Measurements from ENCODE around the gene CABLES2. TPM values are rescaled to one million over a fixed set of nuclear protein-coding genes. Genes with fewer than 3 reads are reported as not detected.

Gene CABLES2, protein sequence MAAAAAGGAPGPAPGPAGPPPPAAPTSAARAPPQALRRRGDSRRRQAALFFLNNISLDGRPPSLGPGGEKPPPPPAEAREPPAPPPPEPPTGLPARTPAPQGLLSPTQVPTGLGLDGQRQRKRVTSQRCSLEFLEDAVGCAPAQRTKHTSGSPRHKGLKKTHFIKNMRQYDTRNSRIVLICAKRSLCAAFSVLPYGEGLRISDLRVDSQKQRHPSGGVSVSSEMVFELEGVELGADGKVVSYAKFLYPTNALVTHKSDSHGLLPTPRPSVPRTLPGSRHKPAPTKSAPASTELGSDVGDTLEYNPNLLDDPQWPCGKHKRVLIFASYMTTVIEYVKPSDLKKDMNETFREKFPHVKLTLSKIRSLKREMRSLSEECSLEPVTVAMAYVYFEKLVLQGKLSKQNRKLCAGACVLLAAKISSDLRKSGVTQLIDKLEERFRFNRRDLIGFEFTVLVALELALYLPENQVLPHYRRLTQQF
- total RNA-seq, result 1 to 10 TPM; 2.0 to 3.8 (median 2.2) TPM

DNA sequence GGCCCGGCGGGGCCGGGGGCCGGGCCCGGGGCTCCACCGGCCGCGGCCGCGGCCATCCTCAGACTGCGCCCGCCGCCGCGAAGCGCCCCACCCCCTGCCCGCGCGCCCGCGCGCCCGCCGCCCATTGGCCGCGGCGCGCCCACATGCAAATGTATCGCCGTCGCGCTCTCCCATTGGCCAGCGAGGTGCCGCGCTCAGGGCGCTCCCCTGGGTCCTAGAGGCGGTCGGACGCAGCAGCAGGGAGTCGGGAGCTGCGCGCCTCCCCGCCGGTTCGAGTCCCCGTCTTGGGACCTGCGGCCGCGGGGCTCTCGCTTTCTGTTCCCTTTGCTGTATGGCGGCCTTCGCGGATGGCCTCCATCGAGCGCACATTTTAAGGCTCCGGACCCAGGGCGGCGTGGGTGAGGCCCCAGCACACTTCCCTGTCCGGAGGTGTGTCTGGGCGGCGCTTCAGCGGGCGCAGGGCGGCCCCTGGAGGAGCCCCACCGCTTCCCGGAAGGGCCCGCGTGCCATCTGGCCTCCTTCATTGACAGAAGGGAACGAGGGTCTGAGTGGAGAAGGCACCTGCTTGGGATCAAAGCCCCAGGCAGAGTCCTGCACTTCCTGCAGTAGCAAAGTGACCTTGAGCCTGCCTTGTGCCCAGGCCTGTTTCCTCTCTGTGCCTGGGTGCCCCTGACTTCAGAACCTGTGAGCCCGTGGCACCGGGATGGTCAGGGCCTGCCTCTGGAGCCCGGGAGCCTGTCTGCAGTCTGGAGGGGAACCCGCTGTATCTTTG, at the start of gene CABLES2:
Gene CABLES2 (minus strand): TSS at position 65 of the 772 bp plus-strand sequence. CDS start 9 bp downstream, at position 56.
- Histone ChIP-seq H3K27ac (peak within 1 kb of the TSS; percentile 70 to 82 (median 76)), H3K36me3 (peaks cover 0 to 6% (median 0%) of the 10 kb centered on the region in 3 donors), H3K4me3 (peak within 1 kb of the TSS; percentile 52 to 86 (median 60)), H3K27me3 (no peaks in the 10 kb centered on the region), H3K9me3 (no peaks in the 10 kb centered on the region), H3K4me1 (peaks cover 31 to 46% (median 34%) of the 10 kb centered on the region in 3 donors)
- peak; percentile 72 for DNase-seq
- peak in 5 of 6 experiments; percentile 17 to 56 (median 32) for TF ChIP-seq CTCF (IDR thresholded peaks at IDR 0.05)
- no peak for TF ChIP-seq POLR2A (IDR thresholded peaks at IDR 0.05)
- intact Hi-C loops (cut with DNase I), result no loop called here
- WGBS, 2 donors, result no CpG with 5 or more reads among the region's 73 CpGs

DNA sequence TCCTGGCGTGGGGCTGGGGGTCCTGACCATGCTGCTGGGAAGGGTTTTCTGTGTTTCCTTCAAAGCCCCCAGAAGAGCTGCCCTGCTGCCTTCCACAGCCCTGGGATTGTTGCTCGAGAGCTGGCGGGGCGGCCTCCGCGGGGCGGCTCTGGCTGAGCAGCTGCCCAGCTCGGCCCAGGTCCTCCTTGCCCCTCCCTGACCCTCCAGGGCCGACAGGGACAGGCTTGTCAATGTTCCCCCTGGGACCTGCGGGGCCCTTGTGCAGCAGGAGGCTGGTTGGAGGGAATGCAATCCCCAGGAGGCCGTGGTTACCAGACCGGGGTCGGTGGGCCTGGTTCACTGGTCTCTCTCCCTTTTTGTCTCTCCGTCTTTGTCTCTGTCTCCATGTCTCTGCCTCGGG, 48.8 kb upstream of the CABLES2 start:
- no peak for DNase-seq
- Histone ChIP-seq H3K4me1 (no peaks in the 10 kb centered on the region), H3K4me3 (no peak overlapping the region), H3K9me3 (no peaks in the 10 kb centered on the region), H3K36me3 (no peaks in the 10 kb centered on the region), H3K27me3 (peaks cover 0 to 95% (median 0%) of the 10 kb centered on the region in 4 donors), H3K27ac (no peak overlapping the region)
- TF ChIP-seq CTCF (IDR thresholded peaks at IDR 0.05), result no peak
- TF ChIP-seq POLR2A (IDR thresholded peaks at IDR 0.05), result no peak
- WGBS, 2 donors, result 81 to 93% methylated on average over 4 to 9 of the region's 15 CpGs
- intact Hi-C loops (cut with DNase I), result no loop called here

DNA sequence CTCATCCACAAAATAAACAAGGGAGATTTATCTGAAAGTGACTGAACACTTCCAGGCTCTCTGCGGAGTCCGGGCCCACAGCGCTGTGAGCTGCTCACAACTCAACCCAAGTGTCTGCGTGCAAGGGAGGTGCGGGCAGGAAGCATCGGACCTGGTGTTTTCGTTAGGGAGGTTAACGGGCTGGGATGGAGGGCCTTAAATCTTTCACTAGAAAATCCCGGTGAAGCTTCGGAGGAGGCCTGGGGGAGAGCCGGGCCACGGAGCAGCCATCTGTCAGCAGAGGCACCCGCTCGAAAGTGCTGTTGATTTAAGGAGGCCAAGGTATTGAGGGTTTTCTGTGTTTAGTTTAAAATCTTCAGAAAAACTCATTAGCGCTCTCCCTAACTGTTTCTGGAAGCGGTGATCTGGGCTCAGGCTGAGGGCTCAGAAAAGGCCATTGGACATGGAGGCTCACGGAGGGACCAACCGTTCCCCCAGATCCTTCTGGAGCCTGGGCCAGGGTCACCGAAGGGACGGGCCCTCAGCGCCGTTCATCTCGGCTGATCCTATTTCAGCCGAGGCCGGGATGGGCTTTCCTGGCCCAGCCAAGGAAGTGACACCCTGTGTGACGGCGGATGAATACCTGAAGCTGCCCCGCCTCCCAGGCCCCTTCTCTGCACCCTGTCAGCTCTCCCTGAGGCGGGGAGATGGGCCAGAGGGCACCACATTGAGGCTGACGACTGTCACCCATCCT, 48.0 kb upstream of the CABLES2 start:
- Histone ChIP-seq H3K9me3 (no peaks in the 10 kb centered on the region), H3K27me3 (peaks cover 0 to 97% (median 0%) of the 10 kb centered on the region in 4 donors), H3K36me3 (no peaks in the 10 kb centered on the region), H3K4me1 (no peaks in the 10 kb centered on the region), H3K27ac (no peak overlapping the region), H3K4me3 (no peak overlapping the region)
- TF ChIP-seq POLR2A (IDR thresholded peaks at IDR 0.05) (no peak), CTCF (IDR thresholded peaks at IDR 0.05) (no peak)
- DNase-seq, result no peak
- intact Hi-C loops (cut with DNase I), result no loop called here
- WGBS, 2 donors, result 50 to 68% methylated on average over 15 to 25 of the region's 30 CpGs

GRCh38 chr20:62453186-62453808, 46.2 kb upstream of the CABLES2 start:
- intact Hi-C loops (cut with DNase I), result no loop called here
- TF ChIP-seq CTCF (IDR thresholded peaks at IDR 0.05) (no peak), POLR2A (IDR thresholded peaks at IDR 0.05) (no peak)
- H3K27ac ChIP-seq, result no peak overlapping the region
- 80 to 85% methylated on average over 7 to 15 of the region's 17 CpGs for WGBS, 2 donors
- peaks cover 0 to 97% (median 0%) of the 10 kb centered on the region in 4 donors for H3K27me3 ChIP-seq
- no peaks in the 10 kb centered on the region for H3K4me1 ChIP-seq
- no peak overlapping the region for H3K4me3 ChIP-seq
- no peak for DNase-seq
- no peaks in the 10 kb centered on the region for H3K9me3 ChIP-seq
- no peaks in the 10 kb centered on the region for H3K36me3 ChIP-seq
